ENCODE results near the gene MYO15B. TPM values are rescaled to one million over a fixed set of nuclear protein-coding genes. Genes with fewer than 3 reads are reported as not detected.
"Not testable (repeated sequence)": the region's sequence is repeated elsewhere in the genome, so short reads cannot be mapped to it uniquely, and the experiment has no call there.

Gene MYO15B
- total RNA-seq, 1 donor from 2014 or later: 5.4 TPM

DNA sequence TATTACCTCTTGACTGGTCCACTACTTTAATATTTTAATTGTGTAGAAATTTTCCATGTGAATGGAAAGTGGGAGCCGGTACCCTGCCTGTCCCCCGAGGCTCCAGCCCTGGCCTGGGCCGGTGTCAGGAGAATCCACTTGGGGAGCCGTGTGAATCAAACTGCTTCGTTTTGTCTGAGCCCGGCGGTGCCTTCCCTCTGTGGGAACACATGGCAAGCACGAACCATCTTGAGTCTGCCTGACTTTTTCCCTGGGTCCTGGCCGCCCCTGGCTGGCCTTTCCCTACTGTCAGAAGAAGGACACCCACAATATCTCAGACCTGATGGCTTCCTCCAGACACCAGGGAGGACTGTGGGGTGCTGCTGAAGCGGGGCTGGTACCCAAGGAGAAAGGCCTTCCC, 12.4 kb upstream of the MYO15B start:
- no peak for DNase-seq (ENCODE audit: low read depth)
- TF ChIP-seq, protein P1, sequence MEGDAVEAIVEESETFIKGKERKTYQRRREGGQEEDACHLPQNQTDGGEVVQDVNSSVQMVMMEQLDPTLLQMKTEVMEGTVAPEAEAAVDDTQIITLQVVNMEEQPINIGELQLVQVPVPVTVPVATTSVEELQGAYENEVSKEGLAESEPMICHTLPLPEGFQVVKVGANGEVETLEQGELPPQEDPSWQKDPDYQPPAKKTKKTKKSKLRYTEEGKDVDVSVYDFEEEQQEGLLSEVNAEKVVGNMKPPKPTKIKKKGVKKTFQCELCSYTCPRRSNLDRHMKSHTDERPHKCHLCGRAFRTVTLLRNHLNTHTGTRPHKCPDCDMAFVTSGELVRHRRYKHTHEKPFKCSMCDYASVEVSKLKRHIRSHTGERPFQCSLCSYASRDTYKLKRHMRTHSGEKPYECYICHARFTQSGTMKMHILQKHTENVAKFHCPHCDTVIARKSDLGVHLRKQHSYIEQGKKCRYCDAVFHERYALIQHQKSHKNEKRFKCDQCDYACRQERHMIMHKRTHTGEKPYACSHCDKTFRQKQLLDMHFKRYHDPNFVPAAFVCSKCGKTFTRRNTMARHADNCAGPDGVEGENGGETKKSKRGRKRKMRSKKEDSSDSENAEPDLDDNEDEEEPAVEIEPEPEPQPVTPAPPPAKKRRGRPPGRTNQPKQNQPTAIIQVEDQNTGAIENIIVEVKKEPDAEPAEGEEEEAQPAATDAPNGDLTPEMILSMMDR (conservative IDR thresholded peaks at IDR 0.05; ENCODE audit: low read depth, low read length): no peak
- H3K4me3 ChIP-seq (ENCODE audit: low read depth, low read length): no peak overlapping the region

DNA sequence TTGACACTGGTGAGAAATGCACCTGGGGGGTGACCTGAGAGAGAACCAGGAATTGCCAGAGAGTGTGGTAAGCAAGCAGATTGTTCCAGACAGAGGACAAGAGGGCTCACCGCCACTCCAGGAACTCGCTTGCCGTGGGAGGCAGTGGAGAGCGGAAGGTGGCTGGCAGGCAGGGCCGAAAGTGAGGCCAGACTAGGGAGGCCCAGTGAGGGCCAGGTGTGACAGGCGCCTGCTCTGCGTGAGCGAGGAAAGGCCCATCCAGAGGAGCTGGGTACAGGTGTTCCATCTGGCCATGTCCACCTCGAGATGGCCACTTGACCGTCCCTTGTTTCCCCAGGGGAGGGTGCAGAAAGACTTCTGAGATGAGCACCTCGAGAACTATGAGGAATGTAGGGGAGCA, 11.9 kb upstream of the MYO15B start:
- TF ChIP-seq, protein P1 (conservative IDR thresholded peaks at IDR 0.05; ENCODE audit: low read depth, low read length): no peak
- DNase-seq (ENCODE audit: low read depth): no peak
- no peak overlapping the region for H3K4me3 ChIP-seq (ENCODE audit: low read depth, low read length)

DNA sequence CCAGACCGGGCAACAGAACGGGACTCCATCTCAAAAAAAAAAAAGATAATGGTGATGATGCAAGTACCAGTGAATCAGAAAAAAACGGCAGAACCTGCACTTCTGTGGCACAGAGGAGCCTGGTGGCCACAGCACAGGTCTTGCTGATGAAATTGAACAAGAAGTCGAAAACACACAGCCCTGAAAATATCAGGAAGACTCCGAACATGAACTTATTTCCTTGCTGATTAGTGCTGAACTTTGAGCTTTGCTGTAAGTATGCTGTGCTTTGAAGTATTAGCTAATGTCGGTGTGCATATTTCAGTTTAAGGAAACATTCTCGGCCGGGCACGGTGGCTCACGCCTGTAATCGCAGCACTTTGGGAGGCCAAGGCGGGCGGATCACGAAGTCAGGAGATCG, 10.9 kb upstream of the MYO15B start:
- TF ChIP-seq, protein P1 (conservative IDR thresholded peaks at IDR 0.05; ENCODE audit: low read depth, low read length): no peak
- DNase-seq (ENCODE audit: low read depth): no peak
- H3K4me3 ChIP-seq (ENCODE audit: low read depth, low read length): no peak overlapping the region

DNA sequence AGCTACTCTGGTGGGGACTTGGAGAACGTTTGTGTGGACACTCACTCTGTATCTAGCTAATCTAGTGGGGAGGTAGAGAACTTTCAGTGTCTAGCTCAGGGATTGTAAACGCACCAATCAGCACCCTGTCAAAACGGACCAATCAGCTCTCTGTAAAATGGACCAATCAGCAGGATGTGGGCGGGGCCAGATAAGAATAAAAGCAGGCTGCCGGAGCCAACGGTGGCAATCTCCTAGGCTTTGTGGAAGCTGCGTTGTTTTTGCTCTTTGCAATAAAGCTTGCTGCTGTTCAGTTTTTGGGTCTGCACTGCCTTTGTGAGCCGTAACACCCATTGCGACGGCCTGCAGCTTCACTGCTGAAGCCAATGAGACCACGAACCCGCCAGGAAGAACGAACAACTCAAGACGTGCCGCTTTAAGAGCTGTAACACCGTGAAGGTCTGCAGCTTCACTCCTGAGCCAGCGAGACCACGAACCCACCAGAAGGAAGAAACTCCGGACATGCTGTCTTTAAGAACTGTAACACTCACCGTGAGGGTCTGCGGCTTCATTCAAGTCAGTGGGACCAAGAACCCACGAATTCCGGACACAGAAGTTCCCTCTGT, 6.4 kb upstream of the MYO15B start:
- not testable (repeated sequence) for DNase-seq (ENCODE audit: low read depth); H3K4me3 ChIP-seq (ENCODE audit: low read depth, low read length)

DNA sequence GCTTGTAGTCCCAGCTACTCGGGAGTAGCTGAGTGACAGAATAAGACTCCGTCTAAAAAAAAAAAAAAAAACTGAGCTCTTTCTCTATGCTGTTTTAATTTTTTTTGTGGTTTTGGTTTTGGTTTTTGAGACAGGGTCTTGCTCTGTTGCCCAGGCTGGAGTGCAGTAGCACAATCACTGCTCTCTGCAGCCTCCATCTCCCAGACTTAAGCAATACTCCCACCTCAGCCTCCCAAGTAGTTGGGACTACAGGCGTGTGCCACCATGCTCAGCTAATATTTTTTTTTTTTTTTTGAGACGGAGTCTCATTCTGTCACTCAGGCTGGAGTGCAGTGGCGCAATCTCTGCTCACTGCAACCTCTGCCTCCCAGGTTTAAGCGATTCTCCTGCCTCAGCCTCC, 4.4 kb upstream of the MYO15B start:
- not testable (repeated sequence) for H3K4me3 ChIP-seq (ENCODE audit: low read depth, low read length); DNase-seq (ENCODE audit: low read depth)

DNA sequence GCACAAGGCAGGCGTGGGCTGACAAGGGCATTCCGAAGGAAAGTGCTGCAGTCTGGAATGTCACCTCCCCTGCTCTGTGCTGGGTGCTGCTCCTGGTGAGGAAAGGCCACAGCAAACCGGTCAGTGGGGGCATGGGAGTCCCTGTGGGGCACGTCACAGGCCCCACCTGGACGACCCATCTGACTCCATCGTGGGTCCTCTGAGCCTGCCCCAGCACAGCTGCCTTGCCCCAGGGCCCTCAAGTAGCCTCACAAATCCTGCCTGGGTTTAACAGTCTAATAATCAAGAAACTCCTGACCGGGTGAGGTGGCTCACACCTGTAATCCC, 2.8 kb upstream of the MYO15B start:
- DNase-seq (ENCODE audit: low read depth): no peak
- TF ChIP-seq, protein P1 (conservative IDR thresholded peaks at IDR 0.05; ENCODE audit: low read depth, low read length): no peak
- H3K4me3 ChIP-seq (ENCODE audit: low read depth, low read length): no peak overlapping the region

DNA sequence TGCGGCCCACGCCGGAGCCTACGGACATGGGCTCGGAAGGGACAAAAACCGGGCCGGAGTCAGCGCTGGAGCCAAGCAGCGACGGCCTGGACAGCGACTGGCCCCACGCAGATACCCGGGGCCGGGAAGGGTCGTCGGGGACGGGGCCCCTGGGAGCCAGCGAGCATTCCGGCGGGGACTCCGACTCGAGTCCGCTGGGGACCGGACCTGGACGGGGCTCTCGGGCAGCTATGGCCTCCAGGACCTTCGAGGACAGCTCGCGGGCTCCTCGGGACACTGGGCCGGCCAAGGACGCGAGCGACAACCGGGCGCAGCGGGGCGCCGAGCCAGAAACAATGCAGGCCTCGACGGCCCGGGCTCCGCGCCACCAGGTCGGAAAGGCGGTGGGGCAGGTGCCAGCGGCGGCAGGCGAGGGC, 1.0 kb downstream of the MYO15B start:
- DNase-seq (ENCODE audit: low read depth): no peak
- TF ChIP-seq, protein P1 (conservative IDR thresholded peaks at IDR 0.05; ENCODE audit: low read depth, low read length): no peak
- peak overlapping the region; percentile 16 for H3K4me3 ChIP-seq (ENCODE audit: low read depth, low read length)

DNA sequence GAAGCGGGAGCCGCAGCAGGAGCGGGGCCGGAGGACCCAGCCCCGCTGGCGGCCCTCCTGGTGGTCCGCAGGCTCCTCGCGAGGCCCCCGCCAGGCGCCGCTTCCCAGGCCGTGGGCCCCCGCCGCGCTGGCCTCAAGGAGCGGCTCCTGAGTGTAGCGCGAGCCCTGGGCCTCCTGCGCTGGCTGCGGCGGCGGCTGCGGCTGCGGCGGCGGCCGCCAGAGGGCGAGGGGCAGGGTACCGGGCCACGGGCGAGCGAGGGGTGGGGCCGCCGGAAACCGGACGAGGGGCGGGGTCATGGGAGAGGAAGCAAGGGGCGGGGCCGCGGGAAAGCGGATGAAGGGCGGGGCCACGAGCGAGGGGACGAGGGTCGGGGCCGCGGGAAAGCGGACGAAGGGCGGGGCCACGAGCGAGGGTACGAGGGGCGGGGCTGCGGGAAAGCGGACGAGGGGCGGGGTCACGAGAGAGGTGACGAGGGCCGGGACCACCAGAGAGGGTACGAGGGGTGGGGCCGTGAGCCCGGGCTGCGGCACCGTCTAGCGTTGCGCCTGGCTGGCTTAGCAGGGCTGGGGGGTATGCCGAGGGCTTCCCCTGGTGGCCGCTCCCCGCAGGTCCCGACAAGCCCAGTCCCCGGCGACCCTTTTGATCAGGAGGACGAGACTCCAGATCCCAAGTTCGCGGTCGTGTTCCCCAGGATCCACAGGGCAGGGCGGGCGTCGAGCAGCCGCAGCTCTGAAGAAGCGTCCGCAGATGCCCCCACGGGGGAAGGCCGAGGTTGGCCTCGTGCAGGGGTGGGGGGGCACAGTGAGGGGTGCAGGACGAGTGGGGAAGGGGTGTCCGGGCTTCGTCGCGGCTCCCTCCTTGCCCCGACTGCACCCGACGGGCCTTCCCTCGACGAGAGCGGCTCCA, 1.7 kb downstream of the MYO15B start:
- TF ChIP-seq, protein P1 (conservative IDR thresholded peaks at IDR 0.05; ENCODE audit: low read depth, low read length): peak; percentile 37
- peak overlapping the region; percentile 62 for H3K4me3 ChIP-seq (ENCODE audit: low read depth, low read length)
- no peak for DNase-seq (ENCODE audit: low read depth)

Measured in epithelial cell of proximal tubule (primary cell).